T-helper 9 cell (primary cell): ENCODE measurements around the gene NAPSA.
"Not testable (repeated sequence)": the region's sequence is repeated elsewhere in the genome, so short reads cannot be mapped to it uniquely, and the experiment has no call there.

Source experiments
- DNase-seq: peaks from one replicate; pipeline ENCODE4 v3.0.0-alpha.2; 2020

NAPSA gene

GRCh38 chr19:50329926-50330294 lies 35.5 kb downstream of the NAPSA start:
- not testable (repeated sequence) for DNase-seq

- peak; percentile 77 for DNase-seq
Observed at GRCh38 chr19:50329146-50329925, 36.1 kb downstream of the NAPSA start, which contains the start of gene KCNC3. Gene KCNC3, minus strand, starts transcription at chr19:50329377. Its CDS starts 295 bp downstream, at chr19:50329082.

DNA sequence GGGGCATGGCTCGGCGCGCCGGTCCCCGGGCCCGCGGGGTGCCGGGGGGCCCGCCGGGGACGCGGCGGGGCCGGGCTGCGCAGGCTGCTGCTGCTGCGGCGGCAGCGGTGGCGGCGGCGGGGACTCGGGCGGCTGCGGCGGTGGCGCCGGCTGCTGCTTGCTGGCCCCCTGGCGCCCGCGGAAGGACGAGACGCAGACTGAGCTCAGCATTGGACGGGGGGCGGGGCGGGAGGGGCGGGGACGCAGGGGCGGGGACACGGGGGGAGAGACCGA lies 36.6 kb downstream of the NAPSA start:
- no peak for DNase-seq

DNA sequence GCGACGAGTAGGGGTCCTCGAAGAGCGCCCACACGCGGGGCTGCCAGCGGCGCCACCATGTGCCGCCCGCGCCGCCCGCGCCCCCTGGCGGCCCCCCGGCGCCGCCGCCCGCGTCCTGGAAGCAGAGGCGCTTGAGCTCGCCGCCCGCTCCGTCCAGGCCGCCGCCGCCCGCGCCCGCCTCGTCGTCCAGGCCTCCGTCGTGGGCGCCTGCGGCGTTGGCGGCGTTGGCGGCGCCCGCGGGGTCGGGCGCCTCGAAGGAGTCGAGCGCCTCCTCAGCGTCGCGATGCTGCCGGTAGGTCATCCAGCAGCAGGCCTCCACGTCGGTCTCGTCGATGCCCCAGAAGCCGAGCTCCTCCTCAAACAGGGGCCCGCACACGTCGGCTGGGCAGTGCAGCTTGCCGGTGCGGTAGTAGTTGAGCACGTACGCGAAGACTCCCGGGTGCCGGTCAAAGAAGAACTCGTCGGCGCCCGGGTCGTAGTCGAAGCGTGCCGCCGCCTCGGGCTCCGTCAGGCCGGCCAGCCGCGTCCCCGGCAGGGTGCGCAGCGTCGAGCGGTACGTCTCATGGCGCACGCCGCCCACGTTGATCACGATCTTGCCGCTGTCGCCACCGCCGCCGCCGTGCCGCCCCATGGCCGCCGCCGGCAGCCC lies 37.1 kb downstream of the NAPSA start:
- DNase-seq = no peak

GRCh38 chr19:50327461-50328223 lies 37.8 kb downstream of the NAPSA start:
- DNase-seq = no peak

GRCh38 chr19:50327013-50327412 lies 38.4 kb downstream of the NAPSA start:
- no peak for DNase-seq

DNA sequence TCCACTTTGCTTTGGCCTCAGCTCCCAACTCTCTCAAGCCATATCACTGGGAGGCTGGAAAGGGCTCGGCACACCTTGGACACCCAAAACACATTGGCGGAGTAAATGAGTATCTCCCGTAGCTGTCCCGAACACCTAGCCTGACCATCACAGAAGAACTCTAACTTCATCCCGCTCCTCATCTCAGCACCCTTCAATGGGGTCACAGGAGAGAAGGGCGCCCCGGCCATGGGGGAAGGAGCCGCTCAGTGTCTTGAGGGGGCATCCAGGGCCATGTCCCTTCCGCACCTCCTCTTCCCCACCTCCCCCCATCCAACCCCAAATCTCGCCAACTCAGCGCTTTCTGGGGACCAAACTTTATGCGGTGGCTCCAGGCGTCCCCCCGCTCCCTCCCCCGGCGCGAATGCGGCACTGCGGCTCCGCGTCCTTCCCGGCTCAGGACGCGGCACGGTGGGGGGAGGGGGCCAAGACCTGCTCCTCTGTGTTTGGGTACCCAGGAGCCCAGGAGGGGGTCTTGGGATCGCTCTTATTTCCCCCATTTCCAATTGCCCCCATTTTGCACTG lies 39.3 kb downstream of the NAPSA start:
- no peak for DNase-seq

DNA sequence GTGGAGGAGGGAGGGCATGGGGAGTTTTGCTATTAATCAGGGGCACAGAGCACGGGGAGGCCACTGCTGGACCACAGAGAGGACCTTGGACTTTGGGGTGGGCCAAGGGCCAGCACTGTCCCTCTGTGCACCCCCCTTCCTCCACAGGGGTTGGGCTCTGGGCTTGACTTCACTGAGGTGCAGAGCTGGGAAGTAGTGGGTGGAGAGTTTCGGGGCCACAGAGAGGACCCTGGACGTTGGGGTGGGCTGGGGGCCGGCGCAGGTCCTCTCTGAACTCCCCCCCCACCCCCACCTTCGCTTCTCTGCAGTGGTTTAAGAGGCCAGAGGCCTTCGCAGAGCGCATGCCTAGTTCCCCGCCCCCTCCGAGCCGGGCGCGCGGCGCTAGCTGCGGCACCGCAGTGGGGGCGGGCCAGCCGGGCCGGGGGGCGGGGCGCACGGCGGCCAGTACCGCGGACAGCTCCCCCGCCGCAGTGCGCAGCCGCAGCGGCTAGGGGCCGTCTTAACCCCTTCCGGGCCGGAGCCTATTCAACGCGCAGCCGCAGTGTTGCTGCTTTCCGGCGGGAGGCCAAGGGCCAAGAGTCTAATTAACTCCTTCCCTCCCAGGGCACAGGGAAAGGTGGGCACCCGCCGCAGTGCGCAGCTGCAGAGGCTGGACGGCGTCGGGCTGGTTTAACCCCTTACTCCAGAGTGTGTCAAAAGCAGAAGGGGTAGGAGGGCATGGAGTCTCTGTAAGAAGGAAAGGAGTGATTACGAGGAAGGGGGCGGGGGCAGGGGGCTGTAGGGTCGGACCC lies 39.9 kb downstream of the NAPSA start:
- DNase-seq = peak; percentile 52

DNA sequence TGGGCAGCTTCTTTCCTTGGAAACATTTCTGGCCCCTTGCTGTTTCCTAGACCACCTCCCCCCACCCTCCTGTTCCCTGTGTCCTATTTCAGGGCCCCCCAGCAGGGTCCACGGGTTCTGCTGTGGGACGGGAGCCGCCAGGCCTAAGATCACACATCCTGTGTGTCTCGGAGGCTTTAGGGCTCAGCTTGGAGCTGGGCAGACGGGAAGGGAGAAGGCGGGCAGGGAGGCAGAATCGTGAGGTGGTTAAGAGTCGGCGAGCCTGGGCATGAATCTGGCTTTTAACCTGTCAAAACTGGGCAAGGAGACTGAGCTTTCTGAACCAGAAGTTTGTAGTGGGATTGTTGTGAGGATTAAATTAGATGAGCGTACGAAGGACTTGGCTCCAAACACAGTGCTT lies 41.1 kb downstream of the NAPSA start:
- DNase-seq = no peak

DNA sequence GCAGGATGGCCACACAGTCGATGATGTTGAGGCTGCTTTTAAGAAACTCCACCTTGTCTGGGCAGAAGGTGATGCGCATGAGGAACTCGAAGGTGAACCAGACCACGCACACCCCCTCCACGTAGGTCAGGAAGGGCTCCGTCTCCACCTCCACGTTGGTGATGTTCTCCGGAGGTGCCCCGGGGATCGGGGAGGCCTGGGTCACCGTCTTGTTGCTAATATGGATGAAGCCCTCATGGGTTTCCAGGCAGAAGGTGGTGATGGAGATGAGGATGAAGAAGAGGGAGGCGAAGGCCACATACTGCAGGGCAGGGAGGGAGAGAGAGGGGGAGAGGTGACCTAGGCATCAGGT lies 41.7 kb downstream of the NAPSA start:
- DNase-seq = no peak

GRCh38 chr19:50322931-50323781 lies 42.3 kb downstream of the NAPSA start:
- no peak for DNase-seq

GRCh38 chr19:50322234-50322633 lies 43.2 kb downstream of the NAPSA start:
- DNase-seq = no peak

GRCh38 chr19:50321831-50322230 lies 43.6 kb downstream of the NAPSA start:
- no peak for DNase-seq

- no peak for DNase-seq
Observed at GRCh38 chr19:50320596-50320995, 44.8 kb downstream of the NAPSA start.

GRCh38 chr19:50320051-50320450 lies 45.4 kb downstream of the NAPSA start:
- DNase-seq = no peak

DNA sequence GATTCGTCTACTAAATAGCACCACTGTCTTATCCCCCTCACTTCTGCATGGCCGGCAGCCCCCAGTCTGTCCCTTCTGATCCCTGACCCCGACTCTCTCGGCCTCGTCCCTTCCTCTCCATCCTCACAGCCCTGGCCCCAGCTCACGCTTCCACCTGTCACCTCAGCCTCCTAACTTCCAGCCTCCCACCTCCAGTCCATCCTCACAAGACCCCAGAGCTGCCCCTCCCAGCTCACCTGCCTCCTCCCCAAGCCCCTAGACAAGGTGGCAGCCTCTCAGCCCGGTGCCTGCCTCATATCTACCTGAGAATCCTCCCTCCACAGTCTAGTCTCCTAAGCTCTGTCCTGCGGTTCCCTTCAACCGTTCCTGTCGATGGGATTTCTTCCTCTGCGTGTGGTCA lies 46.3 kb downstream of the NAPSA start:
- DNase-seq = no peak

GRCh38 chr19:50318438-50318837 lies 47.0 kb downstream of the NAPSA start:
- DNase-seq = no peak

DNA sequence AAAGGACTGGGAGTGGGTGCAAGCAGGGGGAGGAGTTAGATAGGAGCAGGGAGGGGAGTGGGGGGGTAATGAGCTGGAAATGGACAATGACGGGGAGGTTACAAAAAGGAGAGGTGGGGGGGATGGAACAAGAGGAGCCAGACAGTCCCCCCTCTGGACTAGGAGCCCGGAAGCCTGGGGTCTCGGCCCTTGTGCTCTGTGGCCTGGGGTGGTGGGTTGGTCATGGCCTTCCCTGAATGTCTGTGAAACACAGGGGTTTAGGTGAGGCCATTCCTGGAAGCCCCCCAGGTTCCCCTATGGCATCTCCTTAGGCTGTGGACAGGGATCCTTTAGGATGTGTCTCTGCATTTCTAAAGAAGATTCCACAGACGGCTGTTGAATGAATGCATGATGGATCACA lies 48.3 kb downstream of the NAPSA start:
- DNase-seq = no peak

GRCh38 chr19:50315773-50316448 lies 49.5 kb downstream of the NAPSA start:
- DNase-seq = no peak

DNA sequence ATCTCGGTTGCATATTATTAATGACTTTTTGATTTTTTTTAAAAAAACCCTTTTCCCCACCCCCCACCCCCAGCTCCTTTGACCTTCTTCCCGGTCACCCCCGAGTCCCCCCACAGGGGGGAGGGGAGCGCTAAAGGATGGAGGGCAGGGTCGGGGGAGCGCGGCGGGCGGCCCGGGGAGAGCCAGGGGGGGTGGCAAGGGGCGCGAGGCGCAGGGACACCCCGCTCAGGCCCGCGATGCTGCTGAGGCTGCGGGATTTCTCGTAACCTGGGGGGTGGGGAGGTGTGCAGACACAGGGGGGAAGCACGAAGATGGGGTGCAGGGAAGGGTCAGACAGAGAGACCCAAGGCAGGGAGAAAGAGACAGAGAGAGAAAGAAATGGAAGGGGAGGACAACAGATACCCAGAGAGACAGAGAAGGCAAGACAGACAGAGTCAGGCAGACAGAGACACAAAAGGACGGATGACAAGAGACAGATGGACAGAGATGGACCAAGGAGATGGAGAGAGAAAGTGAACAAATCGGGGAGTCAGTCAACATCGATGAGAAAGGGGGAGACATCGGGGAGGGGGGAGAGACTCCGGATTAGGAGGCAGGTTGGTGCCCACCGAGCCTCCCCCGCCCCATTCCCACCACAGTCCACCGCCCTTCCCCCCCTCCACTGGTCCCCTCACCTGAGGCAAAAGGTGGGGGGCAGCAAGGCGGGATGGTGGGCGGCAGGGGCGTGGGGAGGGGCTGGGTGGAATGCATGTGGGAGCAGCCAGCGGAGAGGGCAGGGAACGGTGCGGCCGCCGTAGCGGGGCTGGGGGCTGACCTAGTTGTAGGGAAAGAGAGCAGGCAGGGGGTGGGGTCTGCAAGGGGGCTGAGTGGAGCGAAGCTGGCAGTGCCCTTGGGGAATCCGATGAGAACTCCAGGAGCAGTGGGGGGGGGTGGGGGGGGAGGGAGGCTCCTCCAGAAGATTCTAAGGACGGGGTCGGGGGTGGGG lies 50.4 kb downstream of the NAPSA start:
- no peak for DNase-seq
